ENCODE measurements around the gene CPNE4.

CPNE4 gene

DNA sequence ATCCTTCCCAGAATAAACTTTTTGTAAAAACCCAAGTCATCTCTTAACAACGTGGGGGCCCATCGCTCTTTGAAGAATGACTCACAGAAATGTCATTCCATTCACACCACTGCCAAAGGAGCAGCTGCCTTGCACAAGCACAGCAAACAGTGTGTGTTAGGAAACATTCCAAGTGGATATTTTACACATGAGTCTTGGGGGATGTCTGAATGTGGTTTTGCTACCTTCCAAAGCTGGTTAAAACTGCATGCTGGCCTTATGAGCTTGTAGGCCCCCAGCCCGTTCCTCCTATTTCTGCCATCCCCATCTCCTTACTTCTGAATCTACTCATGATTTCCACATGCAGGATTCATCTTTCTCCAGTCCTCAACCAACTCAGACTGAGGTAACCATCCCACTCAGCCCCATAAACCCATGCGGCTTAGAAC lies 130.8 kb downstream of the CPNE4 start:
- TF ChIP-seq, protein P1, sequence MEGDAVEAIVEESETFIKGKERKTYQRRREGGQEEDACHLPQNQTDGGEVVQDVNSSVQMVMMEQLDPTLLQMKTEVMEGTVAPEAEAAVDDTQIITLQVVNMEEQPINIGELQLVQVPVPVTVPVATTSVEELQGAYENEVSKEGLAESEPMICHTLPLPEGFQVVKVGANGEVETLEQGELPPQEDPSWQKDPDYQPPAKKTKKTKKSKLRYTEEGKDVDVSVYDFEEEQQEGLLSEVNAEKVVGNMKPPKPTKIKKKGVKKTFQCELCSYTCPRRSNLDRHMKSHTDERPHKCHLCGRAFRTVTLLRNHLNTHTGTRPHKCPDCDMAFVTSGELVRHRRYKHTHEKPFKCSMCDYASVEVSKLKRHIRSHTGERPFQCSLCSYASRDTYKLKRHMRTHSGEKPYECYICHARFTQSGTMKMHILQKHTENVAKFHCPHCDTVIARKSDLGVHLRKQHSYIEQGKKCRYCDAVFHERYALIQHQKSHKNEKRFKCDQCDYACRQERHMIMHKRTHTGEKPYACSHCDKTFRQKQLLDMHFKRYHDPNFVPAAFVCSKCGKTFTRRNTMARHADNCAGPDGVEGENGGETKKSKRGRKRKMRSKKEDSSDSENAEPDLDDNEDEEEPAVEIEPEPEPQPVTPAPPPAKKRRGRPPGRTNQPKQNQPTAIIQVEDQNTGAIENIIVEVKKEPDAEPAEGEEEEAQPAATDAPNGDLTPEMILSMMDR (IDR thresholded peaks at IDR 0.05; ENCODE audit: borderline replicate concordance, control extremely low read depth, extremely low read depth, insufficient read depth, missing control alignments), result no peak
- in situ Hi-C loops (cut with MboI; ENCODE audit: low sequenced_read_pairs, unreplicated experiment), result no loop called here
- no peak for DNase-seq (ENCODE audit: low spot score)

DNA sequence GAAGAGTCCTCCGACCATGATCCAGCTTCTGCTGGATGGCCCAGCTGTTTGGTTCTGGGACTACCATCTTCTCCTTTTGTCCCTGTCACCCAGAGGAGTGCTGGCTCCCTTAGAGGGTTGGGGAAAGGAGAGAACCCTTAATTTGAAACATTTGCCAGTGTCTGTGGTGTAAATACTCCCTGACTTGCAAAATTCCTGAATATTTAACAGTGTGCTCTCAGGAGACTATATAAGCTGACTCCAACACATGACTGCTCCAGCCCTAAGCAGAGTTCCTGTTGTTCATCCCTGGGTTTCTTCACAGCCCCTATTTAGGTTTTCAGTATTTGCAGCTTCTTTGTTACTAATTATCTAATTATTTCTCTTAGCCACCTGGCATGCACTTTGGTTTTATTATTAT lies 133.1 kb downstream of the CPNE4 start:
- in situ Hi-C loops (cut with MboI; ENCODE audit: low sequenced_read_pairs, unreplicated experiment), result no loop called here
- DNase-seq (ENCODE audit: low spot score), result no peak

DNA sequence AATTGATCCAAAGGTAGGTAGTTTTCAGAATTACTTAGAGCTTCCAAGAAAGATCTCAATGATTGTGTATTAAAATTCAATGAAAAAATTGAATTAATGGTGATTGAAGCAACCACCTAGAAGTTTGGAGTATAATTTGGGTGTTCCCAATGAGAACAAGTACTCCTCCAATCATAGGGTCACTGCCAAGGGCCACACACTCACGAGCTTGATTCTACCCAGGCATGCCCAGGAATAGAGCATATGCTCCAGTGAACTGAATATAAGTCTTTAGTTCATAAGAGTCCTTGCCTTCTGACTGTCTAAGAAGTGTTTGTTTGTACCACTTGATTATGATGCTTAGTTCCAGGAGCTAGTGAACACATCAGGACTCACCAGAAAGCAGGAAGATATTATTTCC lies 133.9 kb downstream of the CPNE4 start:
- in situ Hi-C loops (cut with MboI; ENCODE audit: low sequenced_read_pairs, unreplicated experiment), result no loop called here
- TF ChIP-seq, protein P1 (IDR thresholded peaks at IDR 0.05; ENCODE audit: borderline replicate concordance, control extremely low read depth, extremely low read depth, insufficient read depth, missing control alignments), result no peak
- no peak for DNase-seq (ENCODE audit: low spot score)

More for the DNA sequence above, 133.1 kb downstream of the CPNE4 start:
- TF ChIP-seq, protein P1 (IDR thresholded peaks at IDR 0.05; ENCODE audit: borderline replicate concordance, control extremely low read depth, extremely low read depth, insufficient read depth, missing control alignments), result no peak

DNA sequence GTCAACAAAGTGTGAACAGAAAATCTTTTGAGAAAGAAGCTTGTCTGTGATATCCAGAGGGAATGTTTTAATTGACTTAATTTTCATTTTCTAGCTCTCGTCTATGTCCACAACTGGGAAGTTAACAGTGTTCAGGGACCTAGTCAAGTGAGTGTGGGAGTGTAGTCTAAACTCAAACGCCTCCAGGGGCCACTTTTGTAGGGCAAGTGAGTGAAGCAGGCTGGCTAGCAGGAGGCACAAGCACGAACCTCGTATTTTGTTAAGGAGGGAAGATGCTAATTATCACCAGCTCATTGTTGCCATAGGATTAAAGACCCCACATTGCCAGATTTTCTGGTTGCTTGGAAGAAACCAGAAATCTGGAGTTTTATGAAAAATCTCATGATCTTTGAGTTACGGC lies 135.8 kb downstream of the CPNE4 start:
- in situ Hi-C loops (cut with MboI; ENCODE audit: low sequenced_read_pairs, unreplicated experiment), result no loop called here
- no peak for DNase-seq (ENCODE audit: low spot score)
- TF ChIP-seq, protein P1 (IDR thresholded peaks at IDR 0.05; ENCODE audit: borderline replicate concordance, control extremely low read depth, extremely low read depth, insufficient read depth, missing control alignments), result no peak

DNA sequence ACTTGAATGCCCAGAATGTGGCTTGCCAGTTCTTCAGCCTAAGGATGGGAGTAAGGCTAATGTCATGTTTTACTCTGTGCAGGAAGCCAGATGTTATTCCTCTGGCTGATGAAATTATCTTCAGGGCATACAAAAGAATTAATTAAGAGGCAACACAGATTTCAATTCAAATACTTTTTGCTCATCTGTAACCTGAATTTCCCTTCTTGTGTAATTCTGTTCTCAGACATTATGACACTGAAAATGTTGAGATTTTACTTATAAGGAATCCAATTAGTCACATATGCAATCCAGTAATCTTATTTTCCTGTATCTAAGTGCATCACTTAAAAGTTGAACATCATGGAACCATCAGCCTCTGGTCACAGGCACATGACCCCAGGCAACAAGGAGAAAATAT lies 136.5 kb downstream of the CPNE4 start:
- in situ Hi-C loops (cut with MboI; ENCODE audit: low sequenced_read_pairs, unreplicated experiment), result no loop called here

DNA sequence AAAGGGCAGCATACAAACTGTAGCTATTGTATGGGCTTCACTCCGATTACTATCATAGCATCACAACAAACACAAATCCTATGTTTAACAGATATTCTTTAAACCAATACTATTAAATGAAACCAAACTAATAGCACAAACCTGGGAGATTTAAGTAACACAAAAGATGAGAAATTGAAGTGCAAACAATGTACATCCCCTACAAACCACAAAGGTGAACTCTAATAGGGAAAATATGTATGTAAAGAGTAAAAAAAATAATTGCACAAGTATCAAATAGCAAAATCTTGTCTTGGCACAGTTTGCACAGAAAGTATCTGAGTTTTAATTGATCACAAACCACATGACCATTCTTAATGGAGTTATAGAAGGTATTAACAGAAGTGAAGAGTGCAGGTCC lies 138.5 kb downstream of the CPNE4 start:
- DNase-seq (ENCODE audit: low spot score), result no peak
- in situ Hi-C loops (cut with MboI; ENCODE audit: low sequenced_read_pairs, unreplicated experiment), result no loop called here
- TF ChIP-seq, protein P1 (IDR thresholded peaks at IDR 0.05; ENCODE audit: borderline replicate concordance, control extremely low read depth, extremely low read depth, insufficient read depth, missing control alignments), result no peak

More for the DNA sequence above, 136.5 kb downstream of the CPNE4 start:
- TF ChIP-seq, protein P1 (IDR thresholded peaks at IDR 0.05; ENCODE audit: borderline replicate concordance, control extremely low read depth, extremely low read depth, insufficient read depth, missing control alignments), result no peak
- no peak for DNase-seq (ENCODE audit: low spot score)

DNA sequence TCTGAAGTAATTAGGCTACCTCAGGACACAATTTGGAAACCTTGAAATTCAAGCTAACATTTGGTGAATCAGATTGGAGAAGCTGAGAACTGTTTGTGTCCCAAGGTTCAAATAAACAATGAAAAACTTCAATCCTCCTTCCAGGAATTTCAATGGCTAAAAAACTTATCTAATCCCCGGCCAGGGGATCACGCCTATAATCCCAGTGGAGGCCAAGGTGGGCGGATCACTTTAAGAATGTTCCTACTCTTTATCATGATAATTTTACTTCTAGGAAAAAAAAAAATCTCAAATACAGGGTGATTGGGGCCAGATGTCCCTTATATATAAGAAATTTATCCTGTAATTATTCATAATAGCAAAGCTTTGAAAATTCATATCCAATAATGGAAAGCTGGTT lies 139.0 kb downstream of the CPNE4 start:
- TF ChIP-seq, protein P1 (IDR thresholded peaks at IDR 0.05; ENCODE audit: borderline replicate concordance, control extremely low read depth, extremely low read depth, insufficient read depth, missing control alignments), result no peak
- in situ Hi-C loops (cut with MboI; ENCODE audit: low sequenced_read_pairs, unreplicated experiment), result no loop called here
- DNase-seq (ENCODE audit: low spot score), result no peak

All from GM13976 (cell line).